ENCODE results near the gene PRXL2B. TPM values are rescaled to one million over a fixed set of nuclear protein-coding genes. Genes with fewer than 3 reads are reported as not detected.

The PRXL2B gene
- total RNA-seq, 1 donor from 2014 or later: 12.7 TPM

GRCh38 chr1:2638466-2639115, 52.0 kb downstream of the PRXL2B start:
- no peak for ATAC-seq

GRCh38 chr1:2639203-2639602, 52.6 kb downstream of the PRXL2B start:
- no peak for ATAC-seq

DNA sequence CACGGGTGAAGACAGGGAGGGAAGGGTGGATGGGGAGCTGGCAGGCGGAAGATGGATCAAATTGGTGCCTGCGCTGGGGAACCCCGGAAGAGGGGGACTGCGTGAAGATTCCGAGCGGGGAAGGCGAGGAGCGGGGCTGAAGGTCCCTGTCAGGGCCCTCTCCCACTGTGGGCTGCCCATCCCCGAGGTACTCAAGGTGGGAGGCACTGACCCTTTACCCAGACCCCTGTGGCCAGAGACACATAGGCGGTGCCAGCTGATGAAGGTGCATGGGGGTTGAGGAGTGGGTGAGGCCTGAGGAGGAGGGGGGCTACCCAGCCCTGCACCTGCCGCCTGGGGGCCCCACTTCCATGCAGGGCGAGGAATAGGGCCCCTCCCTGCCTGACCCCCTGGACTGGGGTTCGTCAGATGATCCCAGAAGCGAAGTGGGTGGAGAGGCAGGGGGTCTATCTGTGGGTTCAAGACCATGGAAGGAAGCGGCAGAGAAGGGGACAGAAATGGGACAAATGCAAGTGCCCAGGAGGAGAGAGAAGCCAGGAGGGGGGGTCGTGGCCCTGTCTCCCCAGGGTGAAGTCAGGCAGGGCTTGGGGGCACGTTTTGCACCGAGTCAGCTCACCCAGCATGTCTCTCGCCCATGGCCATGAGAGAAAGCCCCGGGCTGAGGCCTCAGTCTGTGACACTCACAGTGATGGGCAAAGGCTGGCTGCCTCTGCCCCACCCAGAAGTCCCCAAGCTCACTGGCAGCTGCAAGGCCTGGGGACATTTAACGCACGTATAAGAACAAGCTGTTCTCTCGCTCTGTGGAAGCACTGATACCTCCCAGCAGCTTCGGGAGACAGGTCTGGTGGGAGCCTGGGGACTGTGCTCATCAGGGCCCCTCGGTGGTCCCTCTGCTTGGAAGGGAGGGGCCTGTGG, 53.3 kb downstream of the PRXL2B start:
- no peak for ATAC-seq

DNA sequence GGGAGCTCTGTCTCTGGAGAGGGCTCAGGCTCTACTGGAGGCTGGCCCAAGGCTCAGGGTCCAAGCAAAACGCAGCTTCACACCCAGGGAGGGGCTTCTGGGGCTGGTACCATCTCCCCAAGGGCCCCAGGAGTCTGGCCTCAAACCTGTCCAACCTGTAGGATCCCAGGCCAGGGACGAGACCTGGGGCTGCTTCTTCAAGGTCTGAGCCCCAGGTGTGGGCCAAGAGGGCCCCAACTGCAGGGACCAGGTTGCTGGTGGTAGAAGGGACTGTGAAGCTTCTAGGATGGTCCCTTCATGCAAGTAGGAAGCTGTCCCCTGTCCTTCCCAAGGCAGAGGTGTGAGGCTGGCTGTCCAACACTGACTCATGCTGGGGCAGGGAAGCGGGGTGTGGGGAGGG, 54.0 kb downstream of the PRXL2B start:
- ATAC-seq: no peak

Other genes with a start within 250 kb of the PRXL2B start
- 8.4 TPM for gene MORN1, start 195.2 kb upstream of the PRXL2B start, total RNA-seq
- 167 TPM for gene RER1, start 194.9 kb upstream of the PRXL2B start, total RNA-seq
- gene PEX10, start 174.2 kb upstream of the PRXL2B start, total RNA-seq: 17.7 TPM
- 21.0 TPM for gene PLCH2, start 110.5 kb upstream of the PRXL2B start, total RNA-seq
- gene PANK4, start 60.2 kb upstream of the PRXL2B start, total RNA-seq: 10.1 TPM
- 1.3 TPM for gene HES5, start 56.5 kb upstream of the PRXL2B start, total RNA-seq
- gene TNFRSF14, start 30.4 kb upstream of the PRXL2B start, total RNA-seq: 12.0 TPM
- 2.3 TPM for gene MMEL1, start 46.2 kb downstream of the PRXL2B start, total RNA-seq
- 0.08 TPM for gene TTC34, start 214.9 kb downstream of the PRXL2B start, total RNA-seq